ENCODE measurements around the gene MX2.

GRCh38 chr21:41333752-41334151 lies 28.1 kb upstream of the MX2 start:
- TF ChIP-seq CTCF (IDR thresholded peaks at IDR 0.05) (no peak), POLR2A (IDR thresholded peaks at IDR 0.05) (no peak), EP300 (IDR thresholded peaks at IDR 0.05) (no peak)

Data from tibial nerve (tissue), 4 donors.